Thoracic aorta (tissue), 2 donors: ENCODE measurements around the gene TEX44. TPM values are rescaled to one million over a fixed set of nuclear protein-coding genes. Genes with fewer than 3 reads are reported as not detected.
"Not testable (repeated sequence)": the region's sequence is repeated elsewhere in the genome, so short reads cannot be mapped to it uniquely, and the experiment has no call there.

Experiments used
- ATAC-seq: fragments of 150-250 bp; one replicate; pipeline ENCODE4 v1.8.0; 2017; ENCODE audit warnings: low read depth; ENCODE audit not compliant: insufficient number of reproducible peaks, low FRiP score
- DNase-seq: peaks from one replicate; pipeline ENCODE4 v3.0.0-alpha.2; 2020; ENCODE audit warnings: low spot score
- H3K27ac ChIP-seq, 2 donors: fragments of 200-600 bp; sonication (generic); 1 replicate in 1 of 2; 2 replicates in 1 of 2; pipeline ENCODE4 v1.5.1; 2016; ENCODE audit warnings: mild to moderate bottlenecking in 2 of 2, moderate library complexity in 2 of 2
- H3K27me3 ChIP-seq: fragments of 200-600 bp; sonication (generic); replicated peaks from 2 replicates; pipeline ENCODE4 v1.6.0; 2016; ENCODE audit warnings: mild to moderate bottlenecking; ENCODE audit not compliant: insufficient read depth
- H3K36me3 ChIP-seq: fragments of 200-600 bp; sonication (generic); one replicate; pipeline ENCODE4 v1.5.1; 2016
- H3K4me1 ChIP-seq, 2 donors: fragments of 200-600 bp; sonication (generic); 1 replicate in 1 of 2; 2 replicates in 1 of 2; pipeline versions ENCODE4 v1.5.1 to v1.6.0; 2016; ENCODE audit warnings: low read depth in 2 of 2, mild to moderate bottlenecking in 1 of 2; ENCODE audit not compliant: control insufficient read depth in 1 of 2
- H3K4me3 ChIP-seq: fragments of 200-600 bp; sonication (generic); 2 replicates; pipeline ENCODE4 v1.5.1; 2016; ENCODE audit warnings: mild to moderate bottlenecking
- H3K9me3 ChIP-seq: fragments of 200-600 bp; sonication (generic); 2 replicates; pipeline ENCODE4 v1.5.1; 2016
- CTCF ChIP-seq: fragments of 200-600 bp; sonication (generic); IDR thresholded peaks from one replicate; pipeline ENCODE4 v1.5.1; 2019; ENCODE audit warnings: antibody characterized with exemption
- total RNA-seq, 2 donors: library from RNA; depleted of rRNA; stranded (reverse); fragments of >200 nt; gene quantifications; one replicate each; pipeline versions ENCODE4 v1.1.0 to v1.2.3, GENCODE V29; 2016

TEX44 gene
- total RNA-seq, 2 donors from 2014 or later, result not detected

GRCh38 chr2:231581328-231581727, 11.3 kb upstream of the TEX44 start:
- no peaks in the 10 kb centered on the region for H3K27me3 ChIP-seq
- H3K4me3 ChIP-seq, result no peak overlapping the region
- ATAC-seq, result no peak
- H3K27ac ChIP-seq, result no peak overlapping the region
- no peaks in the 10 kb centered on the region for H3K9me3 ChIP-seq
- no peak for DNase-seq
- no peaks in the 10 kb centered on the region for H3K4me1 ChIP-seq
- no peaks in the 10 kb centered on the region for H3K36me3 ChIP-seq
- TF ChIP-seq CTCF, result no peak

- DNase-seq, result no peak
- no peak for TF ChIP-seq CTCF
- H3K27me3 ChIP-seq, result no peaks in the 10 kb centered on the region
- no peaks in the 10 kb centered on the region for H3K4me1 ChIP-seq
- ATAC-seq, result no peak
- H3K27ac ChIP-seq, result no peak overlapping the region
- H3K9me3 ChIP-seq, result no peaks in the 10 kb centered on the region
- H3K36me3 ChIP-seq, result no peaks in the 10 kb centered on the region
- no peak overlapping the region for H3K4me3 ChIP-seq
These were observed 8.7 kb upstream of the TEX44 start for GRCh38 chr2:231583982-231584381.

GRCh38 chr2:231587744-231588143, 4.9 kb upstream of the TEX44 start:
- not testable (repeated sequence) for H3K4me3 ChIP-seq, H3K27me3 ChIP-seq, DNase-seq, H3K27ac ChIP-seq, ATAC-seq, H3K9me3 ChIP-seq, H3K4me1 ChIP-seq, H3K36me3 ChIP-seq

GRCh38 chr2:231589656-231590055, 3.0 kb upstream of the TEX44 start:
- H3K27ac ChIP-seq, result no peak overlapping the region
- no peak overlapping the region for H3K4me3 ChIP-seq
- no peaks in the 10 kb centered on the region for H3K9me3 ChIP-seq
- no peaks in the 10 kb centered on the region for H3K27me3 ChIP-seq
- ATAC-seq (no peak), DNase-seq (no peak)
- no peaks in the 10 kb centered on the region for H3K36me3 ChIP-seq
- no peak for TF ChIP-seq CTCF
- no peaks in the 10 kb centered on the region for H3K4me1 ChIP-seq

GRCh38 chr2:231590614-231591013, 2.0 kb upstream of the TEX44 start:
- Histone ChIP-seq H3K27ac (no peak overlapping the region), H3K36me3 (no peaks in the 10 kb centered on the region), H3K9me3 (no peaks in the 10 kb centered on the region), H3K4me1 (no peaks in the 10 kb centered on the region), H3K4me3 (no peak overlapping the region), H3K27me3 (no peaks in the 10 kb centered on the region)
- no peak for TF ChIP-seq CTCF
- no peak for DNase-seq
- no peak for ATAC-seq

GRCh38 chr2:231593666-231594065, 1.0 kb downstream of the TEX44 start:
- no peaks in the 10 kb centered on the region for H3K9me3 ChIP-seq
- no peak for ATAC-seq
- no peak overlapping the region for H3K27ac ChIP-seq
- no peaks in the 10 kb centered on the region for H3K36me3 ChIP-seq
- no peak for TF ChIP-seq CTCF
- peaks cover 7 to 12% of the 10 kb centered on the region in 2 donors for H3K4me1 ChIP-seq
- no peak overlapping the region for H3K4me3 ChIP-seq
- H3K27me3 ChIP-seq, result no peaks in the 10 kb centered on the region
- DNase-seq, result no peak
